ENCODE results near the gene CGRRF1.

- TF ChIP-seq CEBPB (IDR thresholded peaks at IDR 0.05; ENCODE audit: borderline replicate concordance in 1 of 2, low read depth in 2 of 2, low read length in 2 of 2) (no peak), FOS (IDR thresholded peaks at IDR 0.05; ENCODE audit: borderline replicate concordance, extremely low read depth, insufficient read length) (no peak), EP300 (IDR thresholded peaks at IDR 0.05; ENCODE audit: borderline replicate concordance in 1 of 2, control insufficient read depth in 1 of 2, low read depth in 2 of 2, low read length in 2 of 2) (no peak), CREB1 (IDR thresholded peaks at IDR 0.05; ENCODE audit: low read depth) (no peak), CTCF (IDR thresholded peaks at IDR 0.05 in 2 of 3, conservative IDR thresholded peaks at IDR 0.05 in 1 of 3; ENCODE audit: control insufficient read depth in 2 of 3, extremely low read depth in 1 of 3, insufficient read depth in 1 of 3, low read depth in 3 of 3, low read length in 3 of 3) (no peak), HCFC1 (IDR thresholded peaks at IDR 0.05; ENCODE audit: low read length) (no peak), SREBF1 (IDR thresholded peaks at IDR 0.05; ENCODE audit: low read length) (no peak), EGR1 (IDR thresholded peaks at IDR 0.05; ENCODE audit: borderline replicate concordance in 1 of 2, low read depth in 2 of 2, low read length in 2 of 2) (no peak), SUPT20H (IDR thresholded peaks at IDR 0.05; ENCODE audit: borderline replicate concordance, control insufficient read depth, low read depth, low read length) (no peak), EED (IDR thresholded peaks at IDR 0.05; ENCODE audit: low read depth) (no peak)
Observed at GRCh38 chr14:54501480-54501879, 8.2 kb upstream of the CGRRF1 start.

All from GM12878 (cell line).